Progenitor cell of endocrine pancreas (in vitro differentiated cells): Measurements from ENCODE around the gene DENND1A. TPM values are rescaled to one million over a fixed set of nuclear protein-coding genes. Genes with fewer than 3 reads are reported as not detected.
"Not testable (repeated sequence)": the region's sequence is repeated elsewhere in the genome, so short reads cannot be mapped to it uniquely, and the experiment has no call there.

Experiments
- DNase-seq: peaks from one replicate; pipeline ENCODE4 v3.0.0; 2021; ENCODE audit warnings: low spot score; ENCODE audit not compliant: unreplicated experiment
- H3K27ac Mint-ChIP-seq: 2 replicates; pipeline ENCODE4 v1.8.0; 2021; ENCODE audit warnings: mild to moderate bottlenecking, moderate library complexity, mixed read lengths
- H3K27me3 Mint-ChIP-seq: 2 replicates; pipeline ENCODE4 v1.8.0; 2021; ENCODE audit warnings: mixed read lengths
- H3K36me3 Mint-ChIP-seq: 2 replicates; pipeline ENCODE4 v1.8.0; 2022; ENCODE audit warnings: mixed read lengths; ENCODE audit not compliant: insufficient read depth
- H3K4me1 Mint-ChIP-seq: 2 replicates; pipeline ENCODE4 v1.8.0; 2021; ENCODE audit warnings: low read depth, mixed read lengths
- H3K4me3 Mint-ChIP-seq: 2 replicates; pipeline ENCODE4 v1.8.0; 2021; ENCODE audit warnings: low read depth, mild to moderate bottlenecking, moderate library complexity, mixed read lengths
- H3K9me3 Mint-ChIP-seq: 2 replicates; pipeline ENCODE4 v1.8.0; 2021; ENCODE audit warnings: low read depth, mixed read lengths
- CTCF ChIP-seq: fragments of 200-600 bp; sonication (generic); IDR thresholded peaks from one replicate; pipeline ENCODE4 v1.5.0; 2021; ENCODE audit warnings: antibody characterized with exemption, mild to moderate bottlenecking; ENCODE audit not compliant: unreplicated experiment
- total RNA-seq: library from RNA; stranded (reverse); gene quantifications from 2 replicates; pipeline ENCODE4 v1.2.1, GENCODE V29; 2021

Gene DENND1A
- total RNA-seq, 1 donor from 2014 or later = 20.1 TPM

GRCh38 chr9:123823194-123823947, 106.6 kb downstream of the DENND1A start:
- Mint-ChIP-seq H3K9me3 (peaks cover 8% of the 10 kb centered on the region), H3K27me3 (no peaks in the 10 kb centered on the region), H3K27ac (no peak overlapping the region), H3K4me1 (no peaks in the 10 kb centered on the region), H3K36me3 (peaks cover 6% of the 10 kb centered on the region), H3K4me3 (no peak overlapping the region)
- no peak for DNase-seq
- no peak for TF ChIP-seq CTCF

- no peak overlapping the region for H3K27ac Mint-ChIP-seq
- no peak for DNase-seq
- no peak for TF ChIP-seq CTCF
- H3K27me3 Mint-ChIP-seq = no peaks in the 10 kb centered on the region
- H3K4me1 Mint-ChIP-seq = no peaks in the 10 kb centered on the region
- no peaks in the 10 kb centered on the region for H3K9me3 Mint-ChIP-seq
- H3K36me3 Mint-ChIP-seq = no peaks in the 10 kb centered on the region
- H3K4me3 Mint-ChIP-seq = no peak overlapping the region
These were observed 108.3 kb downstream of the DENND1A start for GRCh38 chr9:123821619-123822018.

- Mint-ChIP-seq H3K4me1 (no peaks in the 10 kb centered on the region), H3K4me3 (no peak overlapping the region), H3K27me3 (no peaks in the 10 kb centered on the region), H3K27ac (no peak overlapping the region), H3K36me3 (no peaks in the 10 kb centered on the region), H3K9me3 (no peaks in the 10 kb centered on the region)
- DNase-seq = no peak
- no peak for TF ChIP-seq CTCF
These were observed 109.8 kb downstream of the DENND1A start for GRCh38 chr9:123820139-123820538.

- Mint-ChIP-seq H3K4me1 (no peaks in the 10 kb centered on the region), H3K9me3 (no peaks in the 10 kb centered on the region), H3K27ac (no peak overlapping the region), H3K36me3 (no peaks in the 10 kb centered on the region), H3K27me3 (no peaks in the 10 kb centered on the region), H3K4me3 (no peak overlapping the region)
- TF ChIP-seq CTCF = no peak
- no peak for DNase-seq
These were observed 113.0 kb downstream of the DENND1A start for GRCh38 chr9:123816817-123817472.

- not testable (repeated sequence) for H3K9me3 Mint-ChIP-seq, H3K27me3 Mint-ChIP-seq, H3K4me3 Mint-ChIP-seq, H3K4me1 Mint-ChIP-seq, H3K36me3 Mint-ChIP-seq, DNase-seq, H3K27ac Mint-ChIP-seq
These were observed 114.1 kb downstream of the DENND1A start for GRCh38 chr9:123815856-123816255.

GRCh38 chr9:123814496-123814895, 115.4 kb downstream of the DENND1A start:
- Mint-ChIP-seq H3K36me3 (no peaks in the 10 kb centered on the region), H3K4me1 (no peaks in the 10 kb centered on the region), H3K9me3 (no peaks in the 10 kb centered on the region), H3K27me3 (no peaks in the 10 kb centered on the region), H3K4me3 (no peak overlapping the region), H3K27ac (no peak overlapping the region)
- no peak for DNase-seq
- no peak for TF ChIP-seq CTCF
